K562 treated with DMSO at 1 percent for 4 hours (cell line): Measurements from ENCODE around the gene ALPP. TPM values are rescaled to one million over a fixed set of nuclear protein-coding genes. Genes with fewer than 3 reads are reported as not detected.

Source experiments
- total RNA-seq: library from RNA; unstranded; fragments of 300-600 nt; gene quantifications from 2 replicates; pipeline ENCODE4 v1.2.3, GENCODE V29; 2022; ENCODE audit not compliant: insufficient read depth

The ALPP gene
- total RNA-seq, result not detected in 2 replicates

DNA sequence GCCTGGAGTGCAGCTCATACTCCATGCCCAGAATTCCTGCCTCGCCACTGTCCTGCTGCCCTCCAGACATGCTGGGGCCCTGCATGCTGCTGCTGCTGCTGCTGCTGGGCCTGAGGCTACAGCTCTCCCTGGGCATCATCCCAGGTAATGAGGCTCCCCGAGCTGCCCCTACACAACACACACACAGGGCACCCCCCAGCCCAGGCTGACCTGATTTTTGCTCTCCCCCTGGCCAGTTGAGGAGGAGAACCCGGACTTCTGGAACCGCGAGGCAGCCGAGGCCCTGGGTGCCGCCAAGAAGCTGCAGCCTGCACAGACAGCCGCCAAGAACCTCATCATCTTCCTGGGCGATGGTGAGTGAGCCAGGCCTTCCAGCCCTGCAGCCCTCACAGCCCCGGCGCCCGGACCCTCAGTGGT lies at the start of gene ALPP:
ALPP (plus strand) TSS at position 17 of the 417 bp plus-strand sequence; CDS start at position 69, 52 bp downstream.

DNA sequence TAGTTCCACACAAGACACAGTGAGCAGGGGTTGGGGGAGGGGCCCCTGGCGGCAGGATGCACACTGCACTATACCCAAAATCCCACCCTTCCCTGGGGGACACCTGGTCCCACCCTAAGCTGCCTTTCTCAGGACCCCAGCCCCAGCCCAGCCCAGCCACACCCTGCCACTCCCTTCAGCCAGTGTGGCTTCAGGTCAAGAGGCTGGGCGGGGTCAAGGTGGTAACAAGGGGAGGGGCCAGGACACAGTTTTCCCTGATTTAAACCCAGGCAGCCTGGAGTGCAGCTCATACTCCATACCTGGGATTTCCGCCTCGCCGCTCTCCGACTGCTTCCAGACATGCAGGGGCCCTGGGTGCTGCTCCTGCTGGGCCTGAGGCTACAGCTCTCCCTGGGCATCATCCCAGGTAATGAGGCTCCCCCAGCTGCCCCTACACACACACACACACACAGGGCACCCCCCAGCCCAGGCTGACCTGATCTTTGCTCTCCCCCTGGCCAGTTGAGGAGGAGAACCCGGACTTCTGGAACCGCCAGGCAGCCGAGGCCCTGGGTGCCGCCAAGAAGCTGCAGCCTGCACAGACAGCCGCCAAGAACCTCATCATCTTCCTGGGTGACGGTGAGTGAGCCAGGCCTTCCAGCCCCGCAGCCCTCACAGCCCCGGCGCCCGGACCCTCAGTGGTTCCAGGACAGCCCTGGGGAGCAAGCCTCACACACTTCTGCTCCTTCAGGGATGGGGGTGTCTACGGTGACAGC lies 28.2 kb downstream of the ALPP start, which contains the start of gene ALPG:
ALPG (plus strand) TSS at position 289 of the 755 bp plus-strand sequence; CDS start at position 340, 51 bp downstream.

Other genes starting within 250 kb of the ALPP start
- not detected in 2 replicates for gene ALPG, start 28.1 kb downstream of the ALPP start, total RNA-seq
- not detected in 2 replicates for gene ALPI, start 77.4 kb downstream of the ALPP start, total RNA-seq
- gene ECEL1, start 109.1 kb downstream of the ALPP start, total RNA-seq, result not detected in 2 replicates
- not detected in 2 replicates for gene PRSS56, start 141.6 kb downstream of the ALPP start, total RNA-seq
- not detected in 2 replicates for gene CHRND, start 147.4 kb downstream of the ALPP start, total RNA-seq
- not detected in 2 replicates for gene CHRNG, start 160.9 kb downstream of the ALPP start, total RNA-seq
- gene TIGD1, start 171.8 kb downstream of the ALPP start, total RNA-seq, result 1.9 TPM in 2 replicates
- gene EIF4E2, start 171.9 kb downstream of the ALPP start, total RNA-seq, result 46.7 and 52.0 TPM in 2 replicates